ENCODE results near the gene ETV3. TPM values are rescaled to one million over a fixed set of nuclear protein-coding genes. Genes with fewer than 3 reads are reported as not detected.

Gene ETV3
- total RNA-seq, 1 donor, result 17.0 TPM

DNA sequence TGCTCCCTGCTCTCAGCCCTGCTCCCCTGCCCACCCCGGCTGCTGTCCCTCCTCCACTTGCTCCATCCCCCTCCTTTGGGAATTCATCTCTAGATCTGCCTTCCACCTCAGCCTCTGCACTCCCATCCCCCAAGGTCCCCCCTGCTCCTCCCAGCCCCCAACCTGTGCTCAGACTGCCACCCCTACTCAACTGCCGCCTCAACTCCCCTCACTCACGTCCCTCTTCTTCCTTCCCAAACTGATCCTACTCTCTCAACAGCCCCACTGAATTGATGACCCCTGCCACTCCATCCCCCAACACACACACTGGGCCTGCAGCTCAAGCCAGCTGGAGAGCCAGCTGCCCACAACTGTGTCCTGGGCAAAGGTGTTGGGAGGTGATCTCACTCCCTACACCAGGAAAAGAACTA, 22.8 kb downstream of the ETV3 start:
- no peak overlapping the region for H3K4me3 ChIP-seq (ENCODE audit: low read depth, low read length)
- TF ChIP-seq, protein P1, sequence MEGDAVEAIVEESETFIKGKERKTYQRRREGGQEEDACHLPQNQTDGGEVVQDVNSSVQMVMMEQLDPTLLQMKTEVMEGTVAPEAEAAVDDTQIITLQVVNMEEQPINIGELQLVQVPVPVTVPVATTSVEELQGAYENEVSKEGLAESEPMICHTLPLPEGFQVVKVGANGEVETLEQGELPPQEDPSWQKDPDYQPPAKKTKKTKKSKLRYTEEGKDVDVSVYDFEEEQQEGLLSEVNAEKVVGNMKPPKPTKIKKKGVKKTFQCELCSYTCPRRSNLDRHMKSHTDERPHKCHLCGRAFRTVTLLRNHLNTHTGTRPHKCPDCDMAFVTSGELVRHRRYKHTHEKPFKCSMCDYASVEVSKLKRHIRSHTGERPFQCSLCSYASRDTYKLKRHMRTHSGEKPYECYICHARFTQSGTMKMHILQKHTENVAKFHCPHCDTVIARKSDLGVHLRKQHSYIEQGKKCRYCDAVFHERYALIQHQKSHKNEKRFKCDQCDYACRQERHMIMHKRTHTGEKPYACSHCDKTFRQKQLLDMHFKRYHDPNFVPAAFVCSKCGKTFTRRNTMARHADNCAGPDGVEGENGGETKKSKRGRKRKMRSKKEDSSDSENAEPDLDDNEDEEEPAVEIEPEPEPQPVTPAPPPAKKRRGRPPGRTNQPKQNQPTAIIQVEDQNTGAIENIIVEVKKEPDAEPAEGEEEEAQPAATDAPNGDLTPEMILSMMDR (IDR thresholded peaks at IDR 0.05; ENCODE audit: insufficient read depth, low read length), result no peak
- no peak for DNase-seq (ENCODE audit: low read depth)

DNA sequence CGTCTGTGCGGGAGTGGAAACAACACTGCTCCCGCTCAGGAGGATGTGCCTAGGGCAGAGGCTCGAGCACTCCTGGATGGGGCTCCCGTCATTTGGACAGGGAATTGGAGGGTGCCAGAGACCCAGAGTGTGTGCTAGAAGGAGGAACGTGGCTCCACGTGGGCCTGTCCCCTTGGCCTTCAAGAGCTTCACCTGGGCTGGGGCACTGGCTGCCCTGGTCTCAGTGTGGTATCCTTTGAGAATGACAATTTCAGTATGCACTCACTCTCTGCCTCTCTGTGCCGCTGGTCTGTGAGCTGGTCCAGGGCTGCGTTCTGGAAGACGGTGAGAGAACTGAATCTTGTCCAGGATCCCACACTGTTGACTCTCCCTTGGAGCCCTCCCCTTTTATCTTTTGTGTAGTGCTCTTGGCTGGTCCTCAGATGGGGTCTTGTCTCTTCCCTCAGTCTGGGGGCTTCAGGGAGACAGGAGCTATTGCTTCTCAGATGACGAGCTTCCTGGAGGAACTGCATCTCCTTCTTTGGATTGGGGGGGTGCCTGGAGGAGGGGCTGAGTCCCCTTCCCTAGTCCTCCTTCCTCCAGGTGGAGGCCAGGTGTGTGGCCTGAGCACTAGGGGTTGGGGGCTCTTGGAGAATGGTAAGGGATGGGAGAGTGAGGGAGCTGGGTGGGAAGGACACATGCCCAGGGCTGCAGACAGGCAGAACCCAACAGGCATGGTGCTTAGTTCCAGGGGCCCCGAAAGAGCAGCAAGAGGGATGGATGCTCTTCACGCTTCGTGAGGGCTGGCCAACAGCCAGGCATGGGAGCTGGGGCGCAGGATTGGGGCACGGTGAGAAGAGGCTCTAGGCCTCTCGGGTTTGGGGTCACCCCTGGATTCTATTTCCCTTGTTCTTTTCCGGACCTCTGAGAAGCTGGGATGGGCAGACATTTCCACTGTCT, 23.7 kb downstream of the ETV3 start:
- no peak for DNase-seq (ENCODE audit: low read depth)
- TF ChIP-seq, protein P1 (IDR thresholded peaks at IDR 0.05; ENCODE audit: insufficient read depth, low read length), result no peak
- no peak overlapping the region for H3K4me3 ChIP-seq (ENCODE audit: low read depth, low read length)

DNA sequence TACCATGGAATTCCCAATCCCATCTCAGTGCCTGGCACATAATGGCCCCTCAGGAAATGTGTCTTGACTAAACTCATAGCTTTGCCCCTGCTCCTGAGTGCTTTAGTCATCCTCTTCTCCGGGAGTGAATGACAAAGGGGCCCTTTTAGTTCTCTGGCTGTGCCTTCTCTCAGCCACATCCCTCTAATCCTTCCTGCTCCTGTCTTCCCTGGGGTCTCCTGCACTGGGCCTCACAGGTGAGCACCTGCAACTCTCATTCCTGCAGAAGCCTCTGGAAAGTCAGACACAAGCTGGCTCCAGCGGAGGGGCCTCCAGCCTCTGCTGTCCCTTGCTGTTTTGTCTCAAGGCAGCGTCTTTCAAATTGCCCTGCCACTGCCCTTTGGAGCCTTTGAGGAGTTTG, 24.6 kb downstream of the ETV3 start:
- no peak overlapping the region for H3K4me3 ChIP-seq (ENCODE audit: low read depth, low read length)
- TF ChIP-seq, protein P1 (IDR thresholded peaks at IDR 0.05; ENCODE audit: insufficient read depth, low read length), result no peak
- no peak for DNase-seq (ENCODE audit: low read depth)

DNA sequence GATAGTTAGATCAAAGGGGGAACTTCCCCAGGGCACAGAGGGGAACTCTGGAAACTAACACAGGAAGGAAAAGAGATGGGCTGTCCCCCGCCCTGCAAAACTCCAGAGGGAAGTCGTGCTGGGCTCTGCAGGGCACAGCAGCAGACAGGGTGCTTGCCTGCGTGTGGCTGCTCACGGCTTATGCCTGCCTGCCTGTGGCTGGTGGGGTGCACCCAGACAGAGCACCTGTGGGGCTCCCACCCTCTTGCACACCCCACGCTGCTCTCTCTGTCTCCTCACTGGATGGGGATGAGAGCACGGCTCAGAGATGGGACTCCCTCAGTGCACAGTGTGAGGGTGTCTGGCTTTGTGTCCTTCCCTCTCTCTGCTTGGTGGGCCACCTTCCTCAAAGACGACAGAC, 25.1 kb downstream of the ETV3 start:
- no peak overlapping the region for H3K4me3 ChIP-seq (ENCODE audit: low read depth, low read length)
- TF ChIP-seq, protein P1 (IDR thresholded peaks at IDR 0.05; ENCODE audit: insufficient read depth, low read length), result no peak
- no peak for DNase-seq (ENCODE audit: low read depth)

DNA sequence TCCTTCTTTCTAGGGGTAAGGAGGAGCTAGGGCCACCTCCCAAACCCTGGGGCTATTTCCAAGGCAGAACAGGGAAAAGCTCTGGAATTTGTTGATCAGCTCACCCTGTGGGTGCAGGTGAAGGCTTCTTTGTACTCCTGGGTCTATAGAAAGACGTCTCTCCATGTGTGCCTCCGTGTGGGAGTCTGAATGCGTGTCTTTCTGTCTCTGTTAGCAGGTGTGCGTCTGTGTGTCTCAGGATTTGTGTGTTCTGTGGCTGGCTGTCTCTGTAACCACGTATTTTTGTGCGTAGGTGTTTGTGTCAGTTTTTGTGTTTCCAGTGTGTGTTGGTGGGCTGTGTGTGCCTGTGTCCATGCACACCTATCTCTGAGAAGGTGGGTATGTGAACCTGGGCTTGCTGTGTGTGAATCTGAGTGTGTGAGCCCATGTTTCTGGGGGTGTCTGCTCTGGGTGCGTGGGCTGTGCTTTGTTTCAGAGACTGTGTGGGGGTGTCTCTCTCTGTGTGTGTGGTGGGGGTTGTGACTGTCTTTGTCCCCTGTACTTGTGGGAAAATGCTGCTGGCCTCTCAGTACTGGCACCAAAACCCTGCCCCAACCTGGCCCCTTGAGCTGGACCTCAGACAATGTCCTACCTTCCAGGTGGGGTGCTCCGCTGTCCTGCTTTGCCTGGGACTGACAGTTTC, 25.9 kb downstream of the ETV3 start:
- no peak overlapping the region for H3K4me3 ChIP-seq (ENCODE audit: low read depth, low read length)
- TF ChIP-seq, protein P1 (IDR thresholded peaks at IDR 0.05; ENCODE audit: insufficient read depth, low read length), result no peak
- DNase-seq (ENCODE audit: low read depth), result no peak

DNA sequence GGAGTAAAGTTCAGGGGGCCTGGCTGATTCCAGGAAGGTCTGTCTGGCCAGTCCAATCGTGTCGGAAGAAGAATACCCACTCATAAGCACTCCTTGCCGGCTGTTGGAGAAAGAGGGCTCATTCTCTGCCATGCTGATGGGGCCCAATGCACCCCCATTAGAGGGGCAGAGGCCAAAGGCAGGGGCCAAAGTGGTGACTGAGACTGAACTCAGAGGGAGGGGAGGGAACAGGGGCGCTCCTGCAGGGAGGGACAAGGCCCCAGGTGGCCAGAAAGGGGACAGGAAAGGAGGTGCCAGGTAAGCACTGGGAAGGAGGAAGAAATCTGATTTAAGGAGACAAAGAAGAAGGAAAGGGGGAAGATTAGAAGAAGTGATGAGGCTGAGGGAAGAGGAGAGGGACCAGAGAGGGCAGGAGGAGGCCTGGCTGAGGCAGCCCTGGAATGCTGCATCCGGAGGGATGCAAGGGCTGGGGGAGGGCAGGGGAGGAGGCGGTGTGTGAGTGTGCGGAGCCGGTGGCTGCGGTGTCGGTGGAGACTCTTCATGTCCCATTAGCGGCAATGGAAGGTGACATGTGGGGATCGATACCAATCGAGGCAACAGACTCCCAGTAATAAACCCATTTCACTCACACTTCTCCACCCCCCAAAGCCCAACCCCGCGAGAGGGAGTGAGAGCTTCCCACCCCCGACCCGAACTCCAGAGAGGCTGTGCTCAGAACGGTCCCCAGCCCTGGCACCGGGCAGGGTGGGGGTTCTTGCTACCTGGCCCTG, 26.6 kb downstream of the ETV3 start:
- TF ChIP-seq, protein P1 (IDR thresholded peaks at IDR 0.05; ENCODE audit: insufficient read depth, low read length), result no peak
- no peak overlapping the region for H3K4me3 ChIP-seq (ENCODE audit: low read depth, low read length)
- no peak for DNase-seq (ENCODE audit: low read depth)
